CD4-positive, alpha-beta T cell (primary cell): Measurements from ENCODE around the gene VIPAS39. TPM values are rescaled to one million over a fixed set of nuclear protein-coding genes. Genes with fewer than 3 reads are reported as not detected.

Experiments used
- ATAC-seq: fragments of 200-7000 bp; cut with Tn5 transposase; one replicate; pipeline ENCODE4 v1.10.0; 2022; ENCODE audit warnings: mild to moderate bottlenecking; ENCODE audit not compliant: poor library complexity
- CTCF ChIA-PET: fragments of 350-600 bp; sonication (Branson Sonifier 250); formaldehyde crosslinking; loops from one replicate; lab custom pipeline; 2021; ENCODE audit warnings: antibody characterized with exemption, inconsistent platforms; lab: Charles Lee
- POLR2A ChIA-PET: fragments of 350-600 bp; sonication (Branson Sonifier 250); formaldehyde crosslinking; loops from one replicate; lab custom pipeline; 2021; ENCODE audit warnings: antibody characterized with exemption, inconsistent platforms; lab: Charles Lee
- DNase-seq, 14 experiments: peaks; one replicate each; pipeline ENCODE4 v3.0.0-alpha.2; 2013 to 2020; ENCODE audit warnings: mixed read lengths in 2 of 14
- H3K27ac ChIP-seq, 2 donors: one replicate each; pipeline versions ENCODE4 v1.5.1 to v1.7.0; 2013; ENCODE audit warnings: low read length in 2 of 2, low read depth in 1 of 2, mild to moderate bottlenecking in 1 of 2
- H3K27me3 ChIP-seq, 2 experiments: 1 replicate in 1 of 2; 2 replicates in 1 of 2; pipeline versions ENCODE4 v1.6.1 to v1.7.0; 2013; ENCODE audit warnings: low read length in 2 of 2, control low read depth in 1 of 2, mild to moderate bottlenecking in 1 of 2, moderate library complexity in 1 of 2; ENCODE audit not compliant: insufficient read depth in 2 of 2, control insufficient read depth in 1 of 2
- H3K36me3 ChIP-seq: one replicate; pipeline ENCODE4 v1.6.1; 2013; ENCODE audit warnings: low read length, control low read depth; ENCODE audit not compliant: insufficient read depth
- H3K4me1 ChIP-seq: one replicate; pipeline ENCODE4 v1.6.1; 2013; ENCODE audit warnings: low read length, control low read depth; ENCODE audit not compliant: insufficient read depth
- H3K4me3 ChIP-seq: one replicate; pipeline ENCODE4 v1.5.1; 2013; ENCODE audit warnings: mild to moderate bottlenecking, low read length, moderate library complexity
- H3K9me3 ChIP-seq, 2 experiments: 1 replicate in 1 of 2; 2 replicates in 1 of 2; pipeline versions ENCODE4 v1.6.1 to v1.7.0; 2013; ENCODE audit warnings: low read length in 2 of 2, mild to moderate bottlenecking in 2 of 2, control low read depth in 1 of 2, moderate library complexity in 1 of 2; ENCODE audit not compliant: control insufficient read depth in 1 of 2, insufficient read depth in 1 of 2
- H3K27ac Mint-ChIP-seq: one replicate; pipeline ENCODE4 v1.8.0; 2020; ENCODE audit warnings: mixed read lengths
- H3K27me3 Mint-ChIP-seq: one replicate; pipeline ENCODE4 v1.8.0; 2021; ENCODE audit warnings: mixed read lengths
- H3K36me3 Mint-ChIP-seq: one replicate; pipeline ENCODE4 v1.8.0; 2021; ENCODE audit warnings: low read depth, mixed read lengths
- H3K4me1 Mint-ChIP-seq: one replicate; pipeline ENCODE4 v1.8.0; 2021; ENCODE audit warnings: low read depth, mixed read lengths
- H3K4me3 Mint-ChIP-seq: one replicate; pipeline ENCODE4 v1.8.0; 2020; ENCODE audit warnings: mild to moderate bottlenecking, mixed read lengths
- H3K9me3 Mint-ChIP-seq: one replicate; pipeline ENCODE4 v1.8.0; 2020; ENCODE audit warnings: mixed read lengths
- intact Hi-C, 2 experiments: fragments of 100-400 bp; cut with DNase I in 1 of 2; cut with micrococcal nuclease in 1 of 2; formaldehyde crosslinking; loops; one replicate each; pipeline versions ENCODE4 v1.15.1 to v1.9.0; 2023 to 2025; cut with DNase I, micrococcal nuclease
- total RNA-seq, 174 experiments: library from RNA in 2 of 174; stranded (reverse) in 2 of 174; gene quantifications; one replicate each; pipeline ENCODE4 v1.2.3 and lab custom pipeline; 2021 to 2026
- TF ChIP-seq, protein P1 (sequence below): fragments of 200-600 bp; IDR thresholded peaks from one replicate; pipeline ENCODE4 v1.8.0; 2022; ENCODE audit warnings: antibody characterized with exemption, mild to moderate bottlenecking

VIPAS39 gene
- total RNA-seq, 2 experiments from 2014 or later, result 7.6 to 8.7 TPM

GRCh38 chr14:77406086-77406485, 51.3 kb downstream of the VIPAS39 start:
- Mint-ChIP-seq H3K36me3 (no peaks in the 10 kb centered on the region), H3K27me3 (no peaks in the 10 kb centered on the region), H3K9me3 (no peaks in the 10 kb centered on the region), H3K27ac (no peak overlapping the region), H3K4me1 (peaks cover 17% of the 10 kb centered on the region), H3K4me3 (no peak overlapping the region)
- H3K4me3 ChIP-seq, result no peak overlapping the region
- H3K27ac ChIP-seq, result no peak overlapping the region
- CTCF ChIA-PET, result no interaction called here
- ATAC-seq (no peak), DNase-seq (no peak)
- intact Hi-C loops, result no loop called here
- no peaks in the 10 kb centered on the region for H3K27me3 ChIP-seq
- TF ChIP-seq, protein P1, sequence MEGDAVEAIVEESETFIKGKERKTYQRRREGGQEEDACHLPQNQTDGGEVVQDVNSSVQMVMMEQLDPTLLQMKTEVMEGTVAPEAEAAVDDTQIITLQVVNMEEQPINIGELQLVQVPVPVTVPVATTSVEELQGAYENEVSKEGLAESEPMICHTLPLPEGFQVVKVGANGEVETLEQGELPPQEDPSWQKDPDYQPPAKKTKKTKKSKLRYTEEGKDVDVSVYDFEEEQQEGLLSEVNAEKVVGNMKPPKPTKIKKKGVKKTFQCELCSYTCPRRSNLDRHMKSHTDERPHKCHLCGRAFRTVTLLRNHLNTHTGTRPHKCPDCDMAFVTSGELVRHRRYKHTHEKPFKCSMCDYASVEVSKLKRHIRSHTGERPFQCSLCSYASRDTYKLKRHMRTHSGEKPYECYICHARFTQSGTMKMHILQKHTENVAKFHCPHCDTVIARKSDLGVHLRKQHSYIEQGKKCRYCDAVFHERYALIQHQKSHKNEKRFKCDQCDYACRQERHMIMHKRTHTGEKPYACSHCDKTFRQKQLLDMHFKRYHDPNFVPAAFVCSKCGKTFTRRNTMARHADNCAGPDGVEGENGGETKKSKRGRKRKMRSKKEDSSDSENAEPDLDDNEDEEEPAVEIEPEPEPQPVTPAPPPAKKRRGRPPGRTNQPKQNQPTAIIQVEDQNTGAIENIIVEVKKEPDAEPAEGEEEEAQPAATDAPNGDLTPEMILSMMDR, result no peak
- POLR2A ChIA-PET, result no interaction called here
- no peaks in the 10 kb centered on the region for H3K36me3 ChIP-seq
- peaks cover 4% of the 10 kb centered on the region for H3K4me1 ChIP-seq
- H3K9me3 ChIP-seq, result no peaks in the 10 kb centered on the region

GRCh38 chr14:77403768-77404167, 53.6 kb downstream of the VIPAS39 start:
- Histone ChIP-seq H3K4me1 (peaks cover 4% of the 10 kb centered on the region), H3K27me3 (no peaks in the 10 kb centered on the region), H3K27ac (no peak overlapping the region), H3K4me3 (no peak overlapping the region), H3K36me3 (no peaks in the 10 kb centered on the region), H3K9me3 (no peaks in the 10 kb centered on the region)
- no peak overlapping the region for H3K4me3 Mint-ChIP-seq
- H3K36me3 Mint-ChIP-seq, result no peaks in the 10 kb centered on the region
- H3K4me1 Mint-ChIP-seq, result peaks cover 17% of the 10 kb centered on the region
- ChIA-PET CTCF (no interaction called here), POLR2A (no interaction called here)
- ATAC-seq, result no peak
- H3K9me3 Mint-ChIP-seq, result no peaks in the 10 kb centered on the region
- intact Hi-C loops, result no loop called here
- H3K27ac Mint-ChIP-seq, result no peak overlapping the region
- no peaks in the 10 kb centered on the region for H3K27me3 Mint-ChIP-seq
- DNase-seq, result no peak
- TF ChIP-seq, protein P1, result no peak

GRCh38 chr14:77400216-77400615, 57.2 kb downstream of the VIPAS39 start:
- ChIA-PET CTCF (no interaction called here), POLR2A (no interaction called here)
- no peaks in the 10 kb centered on the region for H3K36me3 ChIP-seq
- no peaks in the 10 kb centered on the region for H3K27me3 ChIP-seq
- Mint-ChIP-seq H3K27ac (no peak overlapping the region), H3K4me1 (no peaks in the 10 kb centered on the region), H3K9me3 (no peaks in the 10 kb centered on the region), H3K4me3 (no peak overlapping the region), H3K36me3 (no peaks in the 10 kb centered on the region), H3K27me3 (no peaks in the 10 kb centered on the region)
- ATAC-seq (no peak), DNase-seq (no peak)
- no peaks in the 10 kb centered on the region for H3K9me3 ChIP-seq
- intact Hi-C loops, result no loop called here
- no peak overlapping the region for H3K27ac ChIP-seq
- H3K4me3 ChIP-seq, result no peak overlapping the region
- H3K4me1 ChIP-seq, result no peaks in the 10 kb centered on the region
- TF ChIP-seq, protein P1, result no peak
